Activated CD4-positive, alpha-beta T cell treated with anti-CD3 and anti-CD28 coated beads, Interleukin-2, amount 10 ng/mL, durations not matched to agents 7 days and 5 days (primary cell): ENCODE results near the gene KCNJ14. TPM values are rescaled to one million over a fixed set of nuclear protein-coding genes. Genes with fewer than 3 reads are reported as not detected.
A peak's percentile ranks its signal among the peaks of the same experiment; 100 is the strongest.

Experiments
- CTCF ChIA-PET: fragments of 350-600 bp; sonication (Branson Sonifier 250); formaldehyde crosslinking; loops from one replicate; lab custom pipeline; 2021; ENCODE audit warnings: antibody characterized with exemption; lab: Charles Lee
- POLR2A ChIA-PET: fragments of 350-600 bp; sonication (Branson Sonifier 250); formaldehyde crosslinking; loops from one replicate; lab custom pipeline; 2021; ENCODE audit warnings: antibody characterized with exemption; lab: Charles Lee
- DNase-seq: peaks from one replicate; pipeline ENCODE4 v3.0.0-alpha.2; 2020
- H3K27ac Mint-ChIP-seq: one replicate; pipeline ENCODE4 v1.8.0; 2021; ENCODE audit warnings: mild to moderate bottlenecking, moderate library complexity, mixed read lengths
- H3K27me3 Mint-ChIP-seq: one replicate; pipeline ENCODE4 v1.8.0; 2021; ENCODE audit warnings: mixed read lengths
- H3K36me3 Mint-ChIP-seq: one replicate; pipeline ENCODE4 v1.8.0; 2021; ENCODE audit warnings: low read depth, mixed read lengths
- H3K4me1 Mint-ChIP-seq: one replicate; pipeline ENCODE4 v1.8.0; 2021; ENCODE audit warnings: mixed read lengths
- H3K4me3 Mint-ChIP-seq: one replicate; pipeline ENCODE4 v1.8.0; 2021; ENCODE audit warnings: mild to moderate bottlenecking, moderate library complexity, mixed read lengths
- H3K9me3 Mint-ChIP-seq: one replicate; pipeline ENCODE4 v1.8.0; 2021; ENCODE audit warnings: mixed read lengths
- total RNA-seq, 2 experiments: library from RNA; stranded (reverse); gene quantifications; one replicate each; pipeline ENCODE4 v1.2.3, GENCODE V29; 2021

KCNJ14 gene
- total RNA-seq, 2 experiments from 2014 or later = 0.87 to 1.0 TPM

GRCh38 chr19:48433337-48433736 is 22.0 kb upstream of the KCNJ14 start:
- CTCF ChIA-PET = interaction anchor here (1.1 kb wide), 1 partner anchor 16 kb away, joined by 3 read pairs; no protein-coding TSS in a partner anchor
- H3K9me3 Mint-ChIP-seq = no peaks in the 10 kb centered on the region
- no peak overlapping the region for H3K27ac Mint-ChIP-seq
- H3K4me3 Mint-ChIP-seq = no peak overlapping the region
- no peaks in the 10 kb centered on the region for H3K4me1 Mint-ChIP-seq
- POLR2A ChIA-PET = no interaction called here
- H3K27me3 Mint-ChIP-seq = no peaks in the 10 kb centered on the region
- no peaks in the 10 kb centered on the region for H3K36me3 Mint-ChIP-seq
- DNase-seq = no peak

DNA sequence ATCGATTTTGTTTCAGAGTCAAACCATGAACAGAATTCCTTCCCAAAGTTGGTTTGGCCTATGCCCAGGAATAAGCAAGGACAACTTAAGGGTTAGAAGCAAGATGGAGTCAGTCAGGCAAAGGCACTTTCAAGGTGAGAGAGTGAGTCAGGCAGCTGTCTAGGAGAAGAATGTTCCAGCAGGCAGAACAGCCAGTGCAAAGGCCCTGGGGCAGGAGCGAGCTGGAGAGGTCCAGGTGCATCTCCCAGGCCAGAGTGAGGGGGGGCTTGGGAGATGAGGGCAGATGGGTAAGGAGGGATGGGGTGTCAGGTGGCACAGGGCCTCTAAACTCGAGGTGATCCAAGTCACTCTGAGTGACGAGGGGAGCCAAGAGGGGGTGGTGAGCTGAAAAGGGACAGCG is 18.8 kb upstream of the KCNJ14 start:
- peaks cover 6% of the 10 kb centered on the region for H3K27me3 Mint-ChIP-seq
- H3K36me3 Mint-ChIP-seq = no peaks in the 10 kb centered on the region
- ChIA-PET CTCF (no interaction called here), POLR2A (no interaction called here)
- no peaks in the 10 kb centered on the region for H3K4me1 Mint-ChIP-seq
- H3K27ac Mint-ChIP-seq = no peak overlapping the region
- H3K9me3 Mint-ChIP-seq = no peaks in the 10 kb centered on the region
- no peak for DNase-seq
- no peak overlapping the region for H3K4me3 Mint-ChIP-seq

DNA sequence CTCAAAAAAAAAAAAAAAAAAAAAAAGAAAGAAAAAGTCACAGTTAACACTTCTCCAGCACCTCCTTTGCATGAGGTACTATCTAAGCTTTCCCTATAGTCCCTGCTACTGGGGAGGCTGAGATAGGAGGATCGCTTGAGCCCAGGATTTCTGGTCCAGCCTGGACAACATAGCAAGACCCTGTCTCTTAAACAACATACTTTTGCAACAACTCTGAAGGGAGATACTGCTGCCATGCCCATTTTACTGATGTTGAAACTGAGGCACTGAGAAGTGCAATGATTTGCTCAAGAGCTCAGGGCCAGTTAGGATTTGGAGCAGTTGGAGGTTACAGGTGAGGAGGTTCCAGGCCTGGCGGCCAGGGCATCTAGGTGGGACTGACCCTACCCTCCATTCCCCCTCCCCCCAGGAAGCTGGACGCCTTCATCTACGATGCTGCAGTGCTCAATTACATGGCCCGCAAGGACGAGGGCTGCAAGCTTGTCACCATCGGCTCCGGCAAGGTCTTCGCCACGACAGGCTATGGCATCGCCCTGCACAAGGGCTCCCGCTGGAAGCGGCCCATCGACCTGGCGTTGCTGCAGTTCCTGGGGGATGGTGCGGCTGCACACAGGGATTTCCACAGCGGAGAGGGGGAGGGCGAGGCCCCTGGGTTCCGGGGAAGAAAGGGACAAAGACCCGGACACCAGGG is 13.9 kb upstream of the KCNJ14 start:
- Mint-ChIP-seq H3K27me3 (peaks cover 27% of the 10 kb centered on the region), H3K9me3 (no peaks in the 10 kb centered on the region), H3K27ac (no peak overlapping the region), H3K4me3 (no peak overlapping the region), H3K4me1 (peaks cover 22% of the 10 kb centered on the region), H3K36me3 (peaks cover 10% of the 10 kb centered on the region)
- ChIA-PET POLR2A (no interaction called here), CTCF (interaction anchor here (1.6 kb wide), 2 partner anchors 13 to 143 kb away, joined by 3 to 4 read pairs; no protein-coding TSS in a partner anchor)
- DNase-seq = no peak

GRCh38 chr19:48442116-48443035 is 13.0 kb upstream of the KCNJ14 start:
- peaks cover 13% of the 10 kb centered on the region for H3K36me3 Mint-ChIP-seq
- no peak for DNase-seq
- H3K27me3 Mint-ChIP-seq = peaks cover 27% of the 10 kb centered on the region
- H3K27ac Mint-ChIP-seq = peak overlapping the region; percentile 72
- ChIA-PET CTCF (no interaction called here), POLR2A (no interaction called here)
- H3K4me3 Mint-ChIP-seq = no peak overlapping the region
- H3K4me1 Mint-ChIP-seq = peaks cover 25% of the 10 kb centered on the region
- no peaks in the 10 kb centered on the region for H3K9me3 Mint-ChIP-seq

DNA sequence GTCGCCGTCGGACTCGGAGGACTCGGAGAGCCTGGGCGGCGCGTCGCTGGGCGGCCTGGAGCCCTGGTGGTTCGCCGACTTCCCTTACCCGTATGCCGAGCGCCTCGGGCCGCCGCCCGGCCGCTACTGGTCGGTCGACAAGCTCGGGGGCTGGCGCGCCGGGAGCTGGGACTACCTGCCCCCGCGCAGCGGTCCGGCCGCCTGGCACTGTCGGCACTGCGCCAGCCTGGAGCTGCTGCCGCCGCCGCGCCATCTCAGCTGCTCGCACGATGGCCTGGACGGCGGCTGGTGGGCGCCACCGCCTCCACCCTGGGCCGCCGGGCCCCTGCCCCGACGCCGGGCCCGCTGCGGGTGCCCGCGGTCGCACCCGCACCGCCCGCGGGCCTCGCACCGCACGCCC is 12.1 kb upstream of the KCNJ14 start:
- H3K27me3 Mint-ChIP-seq = peaks cover 27% of the 10 kb centered on the region
- peaks cover 21% of the 10 kb centered on the region for H3K36me3 Mint-ChIP-seq
- no peak for DNase-seq
- H3K4me3 Mint-ChIP-seq = no peak overlapping the region
- no peak overlapping the region for H3K27ac Mint-ChIP-seq
- H3K9me3 Mint-ChIP-seq = no peaks in the 10 kb centered on the region
- CTCF ChIA-PET = no interaction called here
- POLR2A ChIA-PET = no interaction called here
- H3K4me1 Mint-ChIP-seq = peaks cover 30% of the 10 kb centered on the region

DNA sequence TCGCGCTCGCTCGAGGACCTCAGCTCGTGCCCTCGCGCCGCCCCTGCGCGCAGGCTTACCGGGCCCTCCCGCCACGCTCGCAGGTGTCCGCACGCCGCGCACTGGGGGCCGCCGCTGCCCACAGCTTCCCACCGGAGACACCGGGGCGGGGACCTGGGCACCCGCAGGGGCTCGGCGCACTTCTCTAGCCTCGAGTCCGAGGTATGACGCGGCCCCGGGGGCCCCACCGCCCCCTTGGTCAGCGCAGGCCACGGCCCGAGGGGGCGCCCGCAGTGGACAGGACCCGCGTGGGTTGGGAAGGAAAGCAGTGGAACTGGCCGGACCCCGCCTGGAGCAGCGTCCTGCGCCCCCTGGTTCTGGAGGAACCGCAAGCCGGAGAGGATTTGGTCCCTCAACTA is 11.6 kb upstream of the KCNJ14 start:
- DNase-seq = no peak
- Mint-ChIP-seq H3K4me1 (peaks cover 34% of the 10 kb centered on the region), H3K27ac (no peak overlapping the region), H3K4me3 (no peak overlapping the region), H3K36me3 (peaks cover 26% of the 10 kb centered on the region), H3K27me3 (peaks cover 27% of the 10 kb centered on the region), H3K9me3 (no peaks in the 10 kb centered on the region)
- POLR2A ChIA-PET = no interaction called here
- CTCF ChIA-PET = no interaction called here

GRCh38 chr19:48444129-48444935 is 11.0 kb upstream of the KCNJ14 start:
- peaks cover 29% of the 10 kb centered on the region for H3K36me3 Mint-ChIP-seq
- no peaks in the 10 kb centered on the region for H3K9me3 Mint-ChIP-seq
- H3K27me3 Mint-ChIP-seq = peaks cover 27% of the 10 kb centered on the region
- H3K4me1 Mint-ChIP-seq = peaks cover 34% of the 10 kb centered on the region
- DNase-seq = no peak
- ChIA-PET POLR2A (no interaction called here), CTCF (interaction anchor here (0.5 to 1.0 kb wide), 2 partner anchors 165 to 346 kb away, joined by 3 read pairs; no protein-coding TSS in a partner anchor)
- peak overlapping the region; percentile 96 for H3K27ac Mint-ChIP-seq
- H3K4me3 Mint-ChIP-seq = peak overlapping the region; percentile 88

GRCh38 chr19:48444936-48445200 is 10.5 kb upstream of the KCNJ14 start:
- ChIA-PET POLR2A (no interaction called here), CTCF (interaction anchor here (0.5 to 1.0 kb wide), 2 partner anchors 164 to 346 kb away, joined by 3 read pairs; no protein-coding TSS in a partner anchor)
- peaks cover 27% of the 10 kb centered on the region for H3K27me3 Mint-ChIP-seq

GRCh38 chr19:48445256-48445605 is 10.1 kb upstream of the KCNJ14 start:
- ChIA-PET CTCF (interaction anchor here (1.0 kb wide), 1 partner anchor 164 kb away, joined by 3 read pairs; no protein-coding TSS in a partner anchor), POLR2A (no interaction called here)
- Mint-ChIP-seq H3K4me1 (peaks cover 34% of the 10 kb centered on the region), H3K9me3 (no peaks in the 10 kb centered on the region), H3K36me3 (peaks cover 30% of the 10 kb centered on the region), H3K4me3 (peak overlapping the region; percentile 88), H3K27me3 (peaks cover 27% of the 10 kb centered on the region), H3K27ac (peak overlapping the region; percentile 96)
- peak; percentile 17 for DNase-seq

More at GRCh38 chr19:48444936-48445200, 10.5 kb upstream of the KCNJ14 start:
- Mint-ChIP-seq H3K27ac (peak overlapping the region; percentile 96), H3K4me1 (peaks cover 34% of the 10 kb centered on the region), H3K36me3 (peaks cover 30% of the 10 kb centered on the region), H3K9me3 (no peaks in the 10 kb centered on the region), H3K4me3 (peak overlapping the region; percentile 88)
- no peak for DNase-seq

DNA sequence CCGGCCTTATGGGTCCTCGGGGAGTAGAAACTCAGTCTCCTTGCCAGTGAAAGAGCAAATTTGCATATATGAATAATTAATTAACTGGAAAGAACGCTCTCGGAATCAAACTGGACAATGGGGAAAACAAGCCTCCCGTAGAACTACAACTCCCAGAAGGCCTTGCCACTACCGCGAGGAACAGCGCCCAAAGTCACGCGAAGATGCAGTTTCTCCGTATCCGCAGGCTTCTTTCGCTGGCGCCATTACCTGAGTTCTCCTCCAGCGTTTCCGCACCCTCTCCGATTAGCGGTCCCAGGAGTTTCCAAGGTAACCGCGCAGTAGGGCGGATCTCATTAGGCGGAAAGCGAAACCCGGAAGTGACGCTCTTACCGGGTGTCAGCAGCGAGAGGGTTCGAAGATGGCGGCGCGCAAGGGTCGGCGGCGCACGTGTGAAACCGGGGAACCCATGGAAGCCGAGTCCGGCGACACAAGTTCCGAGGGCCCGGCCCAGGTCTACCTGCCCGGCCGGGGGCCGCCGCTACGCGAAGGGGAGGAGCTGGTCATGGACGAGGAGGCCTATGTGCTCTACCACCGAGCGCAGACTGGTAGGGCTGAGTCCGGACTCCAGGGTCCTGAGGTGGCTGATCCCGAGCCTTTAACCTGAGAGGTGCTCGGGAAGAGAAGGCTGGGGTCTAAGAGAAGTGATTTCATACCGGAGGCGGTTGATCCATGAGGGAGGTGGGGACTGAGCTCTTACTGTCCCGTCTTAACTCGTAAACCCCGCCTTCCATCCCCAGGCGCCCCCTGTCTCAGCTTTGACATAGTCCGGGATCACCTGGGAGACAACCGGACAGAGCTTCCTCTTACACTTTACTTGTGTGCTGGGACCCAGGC is 9.5 kb upstream of the KCNJ14 start, which contains the start of gene GRWD1:
Gene GRWD1, plus strand, starts transcription at position 378 of the 876 bp plus-strand sequence. Its CDS starts 23 bp downstream, at position 401.
- peaks cover 30% of the 10 kb centered on the region for H3K36me3 Mint-ChIP-seq
- H3K9me3 Mint-ChIP-seq = no peaks in the 10 kb centered on the region
- peaks cover 34% of the 10 kb centered on the region for H3K4me1 Mint-ChIP-seq
- H3K27ac Mint-ChIP-seq = peak within 1 kb of the TSS; percentile 96
- ChIA-PET POLR2A (no interaction called here), CTCF (interaction anchor here (0.7 to 1.0 kb wide), 3 partner anchors 49 to 163 kb away, joined by 3 read pairs; no protein-coding TSS in a partner anchor)
- H3K4me3 Mint-ChIP-seq = peak within 1 kb of the TSS; percentile 88
- peak; percentile 98 for DNase-seq
- peaks cover 24% of the 10 kb centered on the region for H3K27me3 Mint-ChIP-seq

DNA sequence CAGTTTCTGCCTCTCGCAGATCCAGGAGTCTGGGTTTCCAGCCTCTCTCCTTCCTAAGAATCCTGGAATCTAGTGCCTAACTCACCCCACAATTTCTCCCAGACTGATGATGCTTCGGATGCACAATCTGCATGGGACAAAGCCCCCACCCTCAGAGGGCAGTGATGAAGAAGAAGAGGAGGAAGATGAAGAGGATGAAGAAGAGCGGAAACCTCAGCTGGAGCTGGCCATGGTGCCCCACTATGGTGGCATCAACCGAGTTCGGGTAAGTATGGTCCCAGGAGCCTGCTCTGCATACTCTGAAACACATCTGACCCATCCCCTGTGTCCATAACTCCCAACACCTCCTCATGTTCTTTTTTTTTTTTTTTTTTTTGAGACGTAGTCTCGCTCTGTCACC is 8.8 kb upstream of the KCNJ14 start:
- peak overlapping the region; percentile 88 for H3K4me3 Mint-ChIP-seq

More for the DNA sequence above, 8.8 kb upstream of the KCNJ14 start:
- POLR2A ChIA-PET = no interaction called here
- Mint-ChIP-seq H3K4me1 (peaks cover 34% of the 10 kb centered on the region), H3K36me3 (peaks cover 32% of the 10 kb centered on the region), H3K27ac (peak overlapping the region; percentile 96), H3K27me3 (peaks cover 21% of the 10 kb centered on the region), H3K9me3 (no peaks in the 10 kb centered on the region)
- DNase-seq = no peak
- CTCF ChIA-PET = interaction anchor here (0.7 kb wide), 1 partner anchor 132 kb away, joined by 3 read pairs; no protein-coding TSS in a partner anchor
